Fibroblast of lung (primary cell): ENCODE measurements around the gene GSE1. TPM values are rescaled to one million over a fixed set of nuclear protein-coding genes. Genes with fewer than 3 reads are reported as not detected.

Experiments
- DNase-seq, 2 donors: peaks; one replicate each; pipeline versions ENCODE4 v3.0.0 to v3.0.0-alpha.2; 2010; ENCODE audit warnings: low read depth in 2 of 2
- H2AFZ ChIP-seq: 2 replicates; pipeline ENCODE4 v1.5.1; 2012; ENCODE audit warnings: low read length, control low read depth, inconsistent platforms
- H3K27ac ChIP-seq: 2 replicates; pipeline ENCODE4 v1.5.1; 2011; ENCODE audit warnings: low read length, control low read depth; ENCODE audit not compliant: insufficient read depth
- H3K27me3 ChIP-seq: 2 replicates; pipeline ENCODE4 v1.5.1; 2011; ENCODE audit warnings: mild to moderate bottlenecking, low read length; ENCODE audit not compliant: control insufficient read depth, insufficient read depth
- H3K36me3 ChIP-seq: 2 replicates; pipeline ENCODE4 v1.5.1; 2011; ENCODE audit warnings: low read length; ENCODE audit not compliant: control insufficient read depth, insufficient read depth
- H3K4me1 ChIP-seq: 2 replicates; pipeline ENCODE4 v1.5.1; 2011; ENCODE audit warnings: low read length; ENCODE audit not compliant: control insufficient read depth, insufficient read depth; ENCODE audit errors: extremely low read depth
- H3K4me2 ChIP-seq: 2 replicates; pipeline ENCODE4 v1.5.1; 2011; ENCODE audit warnings: low read length, control low read depth; ENCODE audit not compliant: insufficient read depth; ENCODE audit errors: extremely low read depth
- H3K4me3 ChIP-seq, 4 experiments: fragments of 200-600 bp in 1 of 4; sonication (generic) in 1 of 4; replicated peaks in 1 of 4; 2 replicates each; pipeline ENCODE4 v1.5.1; 2011 to 2016; ENCODE audit warnings: low read length in 4 of 4, low read depth in 3 of 4, mild to moderate bottlenecking in 3 of 4, control low read depth in 2 of 4, inconsistent platforms in 1 of 4, mixed read lengths in 1 of 4; ENCODE audit not compliant: insufficient read depth in 1 of 4; ENCODE audit errors: control extremely low read depth in 1 of 4
- H3K79me2 ChIP-seq: 2 replicates; pipeline ENCODE4 v1.5.1; 2012; ENCODE audit warnings: mild to moderate bottlenecking, low read length, inconsistent platforms; ENCODE audit not compliant: control insufficient read depth, insufficient read depth
- H3K9ac ChIP-seq: 2 replicates; pipeline ENCODE4 v1.5.1; 2011; ENCODE audit warnings: mild to moderate bottlenecking, low read length, control low read depth; ENCODE audit not compliant: insufficient read depth
- H3K9me3 ChIP-seq: 2 replicates; pipeline ENCODE4 v1.5.1; 2012; ENCODE audit warnings: low read depth, low read length; ENCODE audit not compliant: control insufficient read depth, insufficient read depth
- H4K20me1 ChIP-seq: 2 replicates; pipeline ENCODE4 v1.5.1; 2011; ENCODE audit warnings: low read length; ENCODE audit not compliant: control insufficient read depth, insufficient read depth; ENCODE audit errors: extremely low read depth
- EZH2 ChIP-seq: IDR thresholded peaks from 2 replicates; pipeline ENCODE4 v1.5.1; 2012; ENCODE audit warnings: low read length, control low read depth, mild to moderate bottlenecking; ENCODE audit errors: missing control alignments
- polyA plus RNA-seq, 2 donors: library from polyadenylated mRNA; depleted of rRNA in 1 of 2; stranded (reverse) in 1 of 2; unstranded in 1 of 2; fragments of >200 nt; gene quantifications; 2 replicates each; pipeline ENCODE4 v1.2.1, GENCODE V29; 2011 to 2012; ENCODE audit warnings: missing spikeins in 1 of 2
- total RNA-seq: library from RNA; depleted of rRNA; stranded (reverse); fragments of >200 nt; gene quantifications from 2 replicates; pipeline ENCODE4 v1.2.1, GENCODE V29; 2014
- TF ChIP-seq, protein P1 (sequence below), 2 donors: IDR thresholded peaks in 1 of 2; conservative IDR thresholded peaks in 1 of 2; 1 replicate in 1 of 2; 2 replicates in 1 of 2; pipeline ENCODE4 v1.5.1; 2011 to 2012; ENCODE audit warnings: low read length in 2 of 2, control low read depth in 1 of 2, inconsistent platforms in 1 of 2, low read depth in 1 of 2, mild to moderate bottlenecking in 1 of 2

GSE1 gene
- total and polyA plus RNA-seq, 2 donors (not counting 1 experiment from before 2014, with no cell fraction given), result 11.0 to 35.7 TPM

DNA sequence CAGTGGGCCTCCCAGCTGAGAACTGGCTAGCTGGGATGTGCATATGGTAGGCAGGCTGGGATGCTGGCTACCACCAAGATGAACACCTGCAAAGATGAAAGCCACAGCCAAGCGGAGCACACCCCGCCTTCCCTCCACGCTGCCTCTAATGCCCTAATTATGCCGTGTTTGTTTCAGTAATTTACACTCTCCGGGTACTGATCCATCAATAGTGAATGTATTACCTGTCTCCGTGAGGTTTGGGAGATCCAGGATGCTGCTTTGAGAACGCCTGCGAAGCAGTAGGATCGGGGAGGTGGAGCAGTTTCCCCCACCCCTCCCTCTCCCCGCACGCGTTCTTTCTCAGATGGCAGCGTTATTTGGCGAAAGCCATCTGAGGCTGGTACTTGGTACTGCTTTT is 28.9 kb upstream of the GSE1 start:
- Histone ChIP-seq H3K4me1 (peaks cover 16% of the 10 kb centered on the region), H3K27ac (no peak overlapping the region), H3K79me2 (peaks cover 10% of the 10 kb centered on the region), H3K9me3 (no peaks in the 10 kb centered on the region), H3K9ac (no peak overlapping the region), H2AFZ (no peak overlapping the region), H3K4me2 (no peak overlapping the region), H4K20me1 (no peaks in the 10 kb centered on the region), H3K36me3 (no peaks in the 10 kb centered on the region), H3K27me3 (no peaks in the 10 kb centered on the region), H3K4me3 (no peak overlapping the region)
- TF ChIP-seq EZH2, result no peak
- TF ChIP-seq, protein P1, sequence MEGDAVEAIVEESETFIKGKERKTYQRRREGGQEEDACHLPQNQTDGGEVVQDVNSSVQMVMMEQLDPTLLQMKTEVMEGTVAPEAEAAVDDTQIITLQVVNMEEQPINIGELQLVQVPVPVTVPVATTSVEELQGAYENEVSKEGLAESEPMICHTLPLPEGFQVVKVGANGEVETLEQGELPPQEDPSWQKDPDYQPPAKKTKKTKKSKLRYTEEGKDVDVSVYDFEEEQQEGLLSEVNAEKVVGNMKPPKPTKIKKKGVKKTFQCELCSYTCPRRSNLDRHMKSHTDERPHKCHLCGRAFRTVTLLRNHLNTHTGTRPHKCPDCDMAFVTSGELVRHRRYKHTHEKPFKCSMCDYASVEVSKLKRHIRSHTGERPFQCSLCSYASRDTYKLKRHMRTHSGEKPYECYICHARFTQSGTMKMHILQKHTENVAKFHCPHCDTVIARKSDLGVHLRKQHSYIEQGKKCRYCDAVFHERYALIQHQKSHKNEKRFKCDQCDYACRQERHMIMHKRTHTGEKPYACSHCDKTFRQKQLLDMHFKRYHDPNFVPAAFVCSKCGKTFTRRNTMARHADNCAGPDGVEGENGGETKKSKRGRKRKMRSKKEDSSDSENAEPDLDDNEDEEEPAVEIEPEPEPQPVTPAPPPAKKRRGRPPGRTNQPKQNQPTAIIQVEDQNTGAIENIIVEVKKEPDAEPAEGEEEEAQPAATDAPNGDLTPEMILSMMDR (conservative IDR thresholded peaks at IDR 0.05 in 1 of 2, IDR thresholded peaks at IDR 0.05 in 1 of 2; ENCODE audit: low read depth in 1 of 2, low read length in 2 of 2), result no peak
- no peak for DNase-seq

DNA sequence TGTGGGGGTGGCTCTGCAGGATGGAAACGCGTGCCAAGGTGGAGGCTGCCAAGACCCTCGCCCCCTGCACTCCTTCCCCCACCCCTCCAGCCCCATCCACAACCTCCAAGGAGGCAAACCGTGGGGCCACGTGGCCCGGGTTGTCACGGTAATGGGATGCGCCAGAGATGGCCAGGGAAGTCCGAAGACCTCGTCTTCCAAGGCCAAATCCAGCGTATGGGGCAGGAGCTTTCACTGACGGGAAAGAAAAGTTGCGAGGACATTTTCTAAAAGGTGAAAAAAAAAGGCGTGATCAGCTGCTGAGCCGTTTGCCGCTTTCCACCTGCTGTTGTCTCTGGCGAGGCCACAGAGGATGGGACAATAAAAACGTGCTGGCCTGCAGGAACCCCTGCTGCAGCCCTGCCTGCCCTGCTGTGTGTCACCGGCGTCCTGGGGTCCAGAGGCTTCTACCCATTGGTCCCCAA is 28.3 kb upstream of the GSE1 start:
- H4K20me1 ChIP-seq, result no peaks in the 10 kb centered on the region

DNA sequence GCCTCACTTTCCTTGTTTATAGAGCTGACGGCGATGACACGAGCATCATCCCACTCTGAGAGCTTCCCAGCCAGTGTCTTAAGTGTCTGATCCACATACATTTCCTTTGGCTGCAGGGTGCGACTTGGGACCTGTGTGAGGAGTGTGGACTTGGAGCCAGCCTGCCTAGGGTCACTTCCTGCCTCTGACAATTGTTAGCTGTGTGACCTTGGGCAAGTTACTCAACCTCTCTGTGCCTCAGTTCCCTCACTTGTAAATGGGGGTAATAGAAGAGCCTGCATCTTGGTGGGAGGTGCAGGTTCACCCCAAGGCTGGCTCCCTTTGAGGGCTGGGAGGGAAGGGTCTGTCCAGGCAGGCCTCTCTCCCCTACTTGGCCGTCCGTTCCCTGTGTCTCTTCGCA is 27.4 kb upstream of the GSE1 start:
- Histone ChIP-seq H2AFZ (no peak overlapping the region), H3K36me3 (no peaks in the 10 kb centered on the region), H3K27me3 (no peaks in the 10 kb centered on the region), H3K4me2 (no peak overlapping the region), H4K20me1 (peaks cover under 1% of the 10 kb centered on the region), H3K9ac (no peak overlapping the region), H3K27ac (no peak overlapping the region), H3K4me3 (no peak overlapping the region), H3K4me1 (peaks cover 6% of the 10 kb centered on the region), H3K79me2 (peaks cover 18% of the 10 kb centered on the region), H3K9me3 (no peaks in the 10 kb centered on the region)
- DNase-seq, result no peak
- no peak for TF ChIP-seq EZH2
- TF ChIP-seq, protein P1 (conservative IDR thresholded peaks at IDR 0.05 in 1 of 2, IDR thresholded peaks at IDR 0.05 in 1 of 2; ENCODE audit: low read depth in 1 of 2, low read length in 2 of 2), result no peak

More for the DNA sequence above, 28.3 kb upstream of the GSE1 start:
- DNase-seq, result no peak
- H3K9ac ChIP-seq, result no peak overlapping the region
- TF ChIP-seq, protein P1 (conservative IDR thresholded peaks at IDR 0.05 in 1 of 2, IDR thresholded peaks at IDR 0.05 in 1 of 2; ENCODE audit: low read depth in 1 of 2, low read length in 2 of 2), result no peak
- TF ChIP-seq EZH2, result no peak
- peaks cover 15% of the 10 kb centered on the region for H3K79me2 ChIP-seq
- no peak overlapping the region for H3K4me2 ChIP-seq
- no peaks in the 10 kb centered on the region for H3K36me3 ChIP-seq
- no peak overlapping the region for H2AFZ ChIP-seq
- H3K4me1 ChIP-seq, result peaks cover 12% of the 10 kb centered on the region
- H3K27ac ChIP-seq, result no peak overlapping the region
- H3K9me3 ChIP-seq, result no peaks in the 10 kb centered on the region
- no peaks in the 10 kb centered on the region for H3K27me3 ChIP-seq
- H3K4me3 ChIP-seq, result no peak overlapping the region
